CD4-positive, alpha-beta T cell treated with Interleukin-17A for 4 hours (primary cell): ENCODE measurements around the gene R3HDM2.
A peak's percentile ranks its signal among the peaks of the same experiment; 100 is the strongest.

Source experiments
- DNase-seq: peaks from one replicate; pipeline ENCODE4 v3.0.0-alpha.2; 2020; ENCODE audit warnings: mixed read lengths

R3HDM2 gene

DNA sequence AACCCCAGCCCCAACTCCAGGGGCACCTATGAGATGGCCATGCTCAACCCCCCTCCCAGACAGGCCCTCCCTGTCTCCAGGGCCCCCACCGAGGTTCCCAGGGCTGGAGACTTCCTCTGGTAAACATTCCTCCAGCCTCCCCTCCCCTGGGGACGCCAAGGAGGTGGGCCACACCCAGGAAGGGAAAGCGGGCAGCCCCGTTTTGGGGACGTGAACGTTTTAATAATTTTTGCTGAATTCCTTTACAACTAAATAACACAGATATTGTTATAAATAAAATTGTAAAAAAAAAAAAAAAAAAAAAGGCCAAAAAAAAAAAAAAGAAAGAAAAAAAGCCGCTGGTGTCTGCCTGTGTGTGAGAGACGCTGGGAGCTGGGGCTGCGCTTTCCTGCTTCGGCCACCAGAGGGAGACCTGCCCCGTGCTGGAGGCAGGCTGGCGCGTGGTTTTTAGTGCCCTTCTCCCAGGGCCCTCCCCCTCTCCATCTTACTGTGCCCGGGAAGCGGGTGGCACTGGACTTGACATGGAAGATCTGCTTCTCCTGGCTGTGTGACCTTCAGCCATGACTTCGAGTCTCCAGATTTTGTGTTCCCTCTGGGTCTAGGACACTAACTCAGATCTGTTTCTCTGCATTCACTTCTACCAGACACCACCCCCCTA, 217.7 kb downstream of the R3HDM2 start:
- DNase-seq: peak; percentile 87

DNA sequence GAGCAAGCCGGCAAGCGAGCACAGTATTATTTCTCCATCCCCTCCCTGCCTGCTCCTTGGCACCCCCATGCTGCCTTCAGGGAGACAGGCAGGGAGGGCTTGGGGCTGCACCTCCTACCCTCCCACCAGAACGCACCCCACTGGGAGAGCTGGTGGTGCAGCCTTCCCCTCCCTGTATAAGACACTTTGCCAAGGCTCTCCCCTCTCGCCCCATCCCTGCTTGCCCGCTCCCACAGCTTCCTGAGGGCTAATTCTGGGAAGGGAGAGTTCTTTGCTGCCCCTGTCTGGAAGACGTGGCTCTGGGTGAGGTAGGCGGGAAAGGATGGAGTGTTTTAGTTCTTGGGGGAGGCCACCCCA, 218.2 kb downstream of the R3HDM2 start:
- DNase-seq: no peak

DNA sequence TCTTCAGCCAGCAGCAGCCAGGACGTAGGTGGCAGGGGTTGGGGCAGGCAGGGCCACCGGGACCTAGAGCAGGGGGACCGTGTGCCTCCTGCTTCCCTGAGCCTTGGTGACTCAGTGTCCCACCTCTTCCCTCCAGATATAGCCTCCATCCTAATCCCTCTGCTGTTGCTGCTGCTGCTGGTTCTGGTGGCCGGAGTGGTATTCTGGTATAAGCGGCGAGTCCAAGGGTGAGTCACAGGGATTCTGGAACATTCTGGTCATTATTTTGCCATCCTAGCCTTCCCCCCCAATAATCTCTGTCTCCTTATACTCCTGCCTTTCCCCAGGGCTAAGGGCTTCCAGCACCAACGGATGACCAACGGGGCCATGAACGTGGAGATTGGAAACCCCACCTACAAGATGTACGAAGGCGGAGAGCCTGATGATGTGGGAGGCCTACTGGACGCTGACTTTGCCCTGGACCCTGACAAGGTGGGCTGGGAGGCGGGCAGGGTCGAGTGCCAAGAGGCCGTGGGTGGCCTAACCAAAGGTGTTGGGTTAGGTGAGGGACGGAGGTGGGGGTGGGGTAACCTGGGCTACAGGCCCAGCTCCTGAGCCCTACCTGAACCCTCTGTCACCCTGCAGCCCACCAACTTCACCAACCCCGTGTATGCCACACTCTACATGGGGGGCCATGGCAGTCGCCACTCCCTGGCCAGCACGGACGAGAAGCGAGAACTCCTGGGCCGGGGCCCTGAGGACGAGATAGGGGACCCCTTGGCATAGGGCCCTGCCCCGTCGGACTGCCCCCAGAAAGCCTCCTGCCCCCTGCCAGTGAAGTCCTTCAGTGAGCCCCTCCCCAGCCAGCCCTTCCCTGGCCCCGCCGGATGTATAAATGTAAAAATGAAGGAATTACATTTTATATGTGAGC, 218.8 kb downstream of the R3HDM2 start:
- DNase-seq: no peak

DNA sequence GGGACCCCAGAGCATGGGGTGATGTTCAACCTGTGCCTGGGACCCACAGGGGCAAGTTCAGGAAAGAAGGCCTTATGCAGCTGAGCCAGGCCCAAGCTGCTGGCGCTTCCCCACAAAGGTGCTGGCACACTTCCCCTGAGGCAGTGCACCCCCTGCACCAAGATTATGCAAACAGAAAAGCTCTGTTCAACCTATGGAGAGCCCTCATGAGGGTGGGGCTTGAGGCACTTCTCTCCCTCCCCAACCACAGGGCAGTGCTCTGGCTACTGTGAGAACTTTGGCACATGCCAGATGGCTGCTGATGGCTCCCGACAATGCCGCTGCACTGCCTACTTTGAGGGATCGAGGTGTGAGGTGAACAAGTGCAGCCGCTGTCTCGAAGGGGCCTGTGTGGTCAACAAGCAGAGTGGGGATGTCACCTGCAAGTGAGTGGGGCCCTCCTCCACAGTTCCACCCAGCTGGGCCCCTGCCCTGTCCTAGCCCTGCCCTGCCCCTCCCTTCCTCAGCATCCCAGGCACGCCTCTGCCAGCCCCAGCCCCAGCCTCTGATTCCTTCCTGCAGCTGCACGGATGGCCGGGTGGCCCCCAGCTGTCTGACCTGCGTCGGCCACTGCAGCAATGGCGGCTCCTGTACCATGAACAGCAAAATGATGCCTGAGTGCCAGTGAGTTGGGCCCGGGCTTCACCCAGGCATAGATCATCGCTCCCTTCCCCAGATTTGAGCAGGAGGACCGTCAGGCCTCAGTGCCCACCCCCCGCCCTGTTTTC, 219.7 kb downstream of the R3HDM2 start:
- DNase-seq: no peak

DNA sequence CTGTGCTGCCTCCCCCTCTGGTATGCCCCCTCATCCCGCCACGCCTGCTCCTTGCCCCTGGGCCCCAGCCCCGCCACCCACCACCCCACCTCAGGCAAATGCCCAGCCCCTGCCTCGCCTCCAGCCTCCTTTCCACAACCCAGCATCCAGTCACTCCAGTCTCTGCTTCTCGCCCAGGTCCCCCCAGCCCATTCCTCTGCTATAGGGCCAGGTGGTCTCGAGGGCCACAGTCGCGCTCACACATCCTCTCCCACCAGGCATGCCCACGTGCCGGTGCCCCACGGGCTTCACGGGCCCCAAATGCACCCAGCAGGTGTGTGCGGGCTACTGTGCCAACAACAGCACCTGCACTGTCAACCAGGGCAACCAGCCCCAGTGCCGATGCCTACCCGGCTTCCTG, 220.4 kb downstream of the R3HDM2 start:
- no peak for DNase-seq

DNA sequence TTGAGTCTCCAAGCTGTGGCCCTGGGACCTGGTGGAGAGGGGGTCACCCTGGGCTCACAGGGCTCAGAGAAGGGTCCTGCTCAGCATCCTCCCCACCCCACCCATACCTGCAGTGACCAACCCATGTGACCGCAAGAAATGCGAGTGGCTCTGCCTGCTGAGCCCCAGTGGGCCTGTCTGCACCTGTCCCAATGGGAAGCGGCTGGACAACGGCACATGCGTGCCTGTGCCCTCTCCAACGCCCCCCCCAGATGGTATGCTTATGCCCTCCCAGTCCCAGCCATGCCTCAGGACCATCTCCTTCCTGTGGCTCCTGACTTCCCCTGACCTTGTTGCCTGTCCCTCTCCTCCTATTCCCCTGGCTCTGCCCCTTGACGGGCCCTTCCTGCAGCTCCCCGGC, 220.9 kb downstream of the R3HDM2 start:
- DNase-seq: no peak

DNA sequence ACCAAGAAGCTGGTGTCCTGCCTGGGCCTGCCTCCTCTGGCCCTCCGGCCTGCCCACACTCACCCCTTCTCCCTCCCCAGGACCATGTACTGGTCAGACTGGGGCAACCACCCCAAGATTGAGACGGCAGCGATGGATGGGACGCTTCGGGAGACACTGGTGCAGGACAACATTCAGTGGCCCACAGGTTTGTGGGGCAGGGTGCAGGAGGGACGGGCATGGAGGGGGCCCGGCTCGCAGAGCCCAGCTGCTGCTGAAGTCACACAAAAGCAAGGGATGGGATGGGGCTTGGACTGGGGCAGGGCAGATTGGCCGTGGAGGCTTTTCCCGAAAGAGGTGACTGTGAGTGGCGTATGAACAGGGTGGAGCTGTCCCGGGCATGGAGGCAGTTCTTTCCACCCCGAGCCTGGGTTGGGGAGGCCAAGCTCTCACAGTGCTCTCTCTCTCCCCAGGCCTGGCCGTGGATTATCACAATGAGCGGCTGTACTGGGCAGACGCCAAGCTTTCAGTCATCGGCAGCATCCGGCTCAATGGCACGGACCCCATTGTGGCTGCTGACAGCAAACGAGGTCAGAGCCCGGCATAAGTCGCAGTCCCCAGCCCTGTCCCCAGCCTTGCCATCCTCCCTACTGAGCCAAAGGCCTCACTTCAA, 222.1 kb downstream of the R3HDM2 start:
- no peak for DNase-seq

DNA sequence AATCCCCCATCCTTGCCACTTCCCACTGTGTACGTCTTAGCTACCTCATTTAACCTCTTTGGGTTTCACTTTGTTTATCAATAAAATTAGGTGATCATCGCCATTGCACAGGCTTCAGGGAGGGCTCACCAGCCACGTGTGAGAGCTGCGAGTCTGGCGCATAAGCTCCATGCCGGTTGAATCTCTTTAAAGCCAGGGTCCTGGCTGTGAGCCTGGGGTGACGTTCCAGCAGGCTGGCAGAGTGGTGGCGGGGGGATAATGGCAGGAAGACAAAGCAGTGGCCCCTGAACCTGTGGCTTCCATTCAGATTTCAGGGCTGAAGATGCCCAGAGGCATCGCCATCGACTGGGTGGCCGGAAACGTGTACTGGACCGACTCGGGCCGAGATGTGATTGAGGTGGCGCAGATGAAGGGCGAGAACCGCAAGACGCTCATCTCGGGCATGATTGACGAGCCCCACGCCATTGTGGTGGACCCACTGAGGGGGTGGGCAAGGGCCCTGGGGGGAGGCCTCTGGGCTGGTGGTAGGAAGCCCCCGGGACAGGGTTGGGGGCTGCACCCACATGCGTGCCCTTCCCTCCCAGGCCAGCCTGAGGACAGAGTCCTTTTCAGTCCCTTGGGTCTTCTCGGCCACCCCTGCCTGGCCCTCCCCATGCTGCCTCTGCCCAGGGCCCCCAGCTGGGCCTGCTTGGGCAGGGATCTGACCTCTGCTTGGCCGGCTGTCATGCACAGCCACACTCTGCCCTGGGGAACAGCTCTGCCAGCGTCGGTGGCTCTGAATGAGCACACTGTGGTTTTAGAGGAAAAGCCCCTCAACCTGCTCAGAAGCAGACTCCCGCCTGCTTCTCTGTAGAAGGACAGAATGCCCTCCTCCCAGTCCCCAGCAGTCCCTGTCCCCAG, 222.9 kb downstream of the R3HDM2 start:
- DNase-seq: no peak

DNA sequence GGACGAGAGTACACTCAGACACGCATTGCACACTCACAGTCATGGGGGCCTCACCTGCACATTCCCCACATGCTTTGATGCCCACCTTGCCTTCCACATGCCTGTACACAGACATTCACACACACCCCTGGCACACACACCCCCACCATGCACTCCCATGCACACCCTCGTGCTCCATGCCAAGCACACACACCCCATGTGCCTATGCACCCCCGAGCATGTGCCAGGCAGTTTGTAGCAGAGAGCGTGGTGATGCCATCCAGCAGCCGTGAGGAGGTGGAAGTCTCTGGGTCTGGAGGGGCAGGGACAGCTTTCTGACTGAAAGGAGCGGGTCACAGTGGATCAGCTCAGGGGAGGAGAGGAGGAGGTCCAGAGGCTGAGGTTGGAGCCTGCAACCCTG, 224.9 kb downstream of the R3HDM2 start:
- DNase-seq: no peak

DNA sequence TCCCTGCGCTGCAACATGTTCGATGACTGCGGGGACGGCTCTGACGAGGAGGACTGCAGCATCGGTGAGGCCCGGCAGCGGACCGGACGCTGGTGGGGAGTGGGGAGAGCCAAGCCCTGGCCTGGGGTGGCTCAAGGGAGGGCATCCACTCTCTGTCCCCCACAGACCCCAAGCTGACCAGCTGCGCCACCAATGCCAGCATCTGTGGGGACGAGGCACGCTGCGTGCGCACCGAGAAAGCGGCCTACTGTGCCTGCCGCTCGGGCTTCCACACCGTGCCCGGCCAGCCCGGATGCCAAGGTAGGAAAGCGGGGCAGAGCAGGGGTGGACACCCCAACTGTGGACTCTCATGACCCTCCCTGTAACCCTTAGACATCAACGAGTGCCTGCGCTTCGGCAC, 225.7 kb downstream of the R3HDM2 start:
- no peak for DNase-seq

DNA sequence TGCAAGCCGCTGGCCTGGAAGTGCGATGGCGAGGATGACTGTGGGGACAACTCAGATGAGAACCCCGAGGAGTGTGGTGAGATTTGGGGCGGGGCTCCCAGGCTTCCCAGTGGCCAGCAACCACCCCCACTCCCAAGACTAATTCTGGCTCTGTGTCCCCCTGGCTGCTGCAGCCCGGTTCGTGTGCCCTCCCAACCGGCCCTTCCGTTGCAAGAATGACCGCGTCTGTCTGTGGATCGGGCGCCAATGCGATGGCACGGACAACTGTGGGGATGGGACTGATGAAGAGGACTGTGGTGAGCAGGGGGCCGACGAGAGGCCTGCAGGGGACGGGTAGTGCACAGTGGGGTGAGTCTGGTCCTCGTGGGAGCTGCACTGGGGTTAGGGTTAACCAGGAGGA, 226.4 kb downstream of the R3HDM2 start:
- no peak for DNase-seq

DNA sequence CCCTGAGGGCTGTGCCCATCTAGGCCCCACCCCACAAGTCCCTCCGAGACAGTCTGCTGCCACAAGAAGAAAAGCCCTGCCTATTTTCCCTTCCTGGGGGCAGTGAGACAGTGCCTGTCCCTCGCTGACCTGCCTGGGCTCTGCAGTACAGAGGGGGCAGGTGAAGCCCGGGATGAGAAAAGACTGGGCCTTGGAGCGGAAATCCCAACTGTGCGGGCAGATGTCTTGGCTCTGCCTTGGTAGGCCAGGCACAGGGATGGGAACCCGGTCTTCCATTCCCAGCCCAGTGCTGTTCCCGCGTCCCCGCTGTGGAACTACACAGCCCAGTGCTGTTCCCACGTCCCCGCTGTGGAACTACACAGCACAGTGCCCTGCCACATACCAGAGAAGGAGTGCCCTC, 227.1 kb downstream of the R3HDM2 start:
- DNase-seq: no peak
